Activated naive CD4-positive, alpha-beta T cell treated with anti-CD3 and anti-CD28 coated beads for 36 hours (primary cell): ENCODE results near the gene LRRC1. TPM values are rescaled to one million over a fixed set of nuclear protein-coding genes. Genes with fewer than 3 reads are reported as not detected.

Experiments used
- CTCF ChIA-PET: fragments of 350-600 bp; sonication (Branson Sonifier 250); formaldehyde crosslinking; loops from one replicate; lab custom pipeline; 2021; ENCODE audit warnings: antibody characterized with exemption; lab: Charles Lee
- DNase-seq: peaks from one replicate; pipeline ENCODE4 v3.0.0-alpha.2; 2020
- H3K27ac Mint-ChIP-seq: one replicate; pipeline ENCODE4 v1.8.0; 2021; ENCODE audit warnings: mild to moderate bottlenecking, mixed read lengths
- H3K27me3 Mint-ChIP-seq: one replicate; pipeline ENCODE4 v1.8.0; 2021; ENCODE audit warnings: low read depth, mixed read lengths
- H3K36me3 Mint-ChIP-seq: one replicate; pipeline ENCODE4 v1.8.0; 2021; ENCODE audit warnings: low read depth, mixed read lengths
- H3K4me1 Mint-ChIP-seq: one replicate; pipeline ENCODE4 v1.8.0; 2021; ENCODE audit warnings: low read depth, mixed read lengths
- H3K4me3 Mint-ChIP-seq: one replicate; pipeline ENCODE4 v1.8.0; 2021; ENCODE audit warnings: mild to moderate bottlenecking, moderate library complexity, mixed read lengths
- H3K9me3 Mint-ChIP-seq: one replicate; pipeline ENCODE4 v1.8.0; 2021; ENCODE audit warnings: mixed read lengths
- intact Hi-C: fragments of 100-400 bp; cut with micrococcal nuclease; formaldehyde crosslinking; loops from one replicate; pipeline ENCODE4 v1.15.1; 2023
- total RNA-seq, 2 experiments: library from RNA; stranded (reverse); gene quantifications; one replicate each; pipeline ENCODE4 v1.2.3, GENCODE V29; 2021

The LRRC1 gene
- total RNA-seq, 2 experiments from 2014 or later, result 2.3 to 2.9 TPM

DNA sequence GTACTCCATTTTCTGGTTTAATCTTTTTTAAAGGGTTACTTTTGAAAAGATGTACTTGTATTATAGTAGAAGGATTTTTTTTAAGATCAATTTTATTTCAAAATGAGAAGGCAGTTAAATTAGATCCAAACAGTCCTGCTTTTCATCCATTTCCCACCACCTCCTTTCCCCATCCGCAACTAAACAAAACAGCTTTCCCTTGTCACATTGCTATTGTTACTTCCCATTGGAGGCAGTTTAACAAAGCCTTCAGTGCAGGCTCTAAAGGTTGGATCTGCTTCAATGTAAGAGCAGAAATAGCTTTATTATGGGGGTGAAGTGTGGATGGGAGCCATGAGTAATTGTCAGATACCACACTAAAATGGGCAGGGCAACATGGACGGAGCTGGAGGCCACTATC is 65.7 kb downstream of the LRRC1 start:
- Mint-ChIP-seq H3K4me1 (no peaks in the 10 kb centered on the region), H3K36me3 (no peaks in the 10 kb centered on the region), H3K27me3 (no peaks in the 10 kb centered on the region), H3K9me3 (no peaks in the 10 kb centered on the region), H3K27ac (no peak overlapping the region), H3K4me3 (no peak overlapping the region)
- CTCF ChIA-PET, result no interaction called here
- intact Hi-C loops, result no loop called here
- DNase-seq, result no peak

DNA sequence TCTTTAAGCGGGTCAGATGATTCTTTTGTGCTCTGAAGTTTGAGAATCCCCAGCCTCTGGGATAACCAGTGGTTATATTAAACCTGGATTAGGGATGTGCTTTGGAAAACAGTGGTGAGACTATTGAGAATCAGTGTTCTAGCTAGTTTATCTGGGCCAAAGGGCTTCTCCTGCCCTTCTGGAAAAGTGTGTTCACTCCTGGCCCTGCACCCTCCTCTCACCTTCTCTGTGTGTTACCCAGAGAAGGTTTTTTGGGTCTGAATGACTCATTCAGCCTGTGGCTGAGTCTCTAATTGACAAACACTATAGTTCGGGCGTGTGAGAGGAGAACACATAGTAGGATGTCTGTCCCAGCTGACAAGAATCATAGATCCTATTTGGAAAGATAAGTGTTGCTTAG is 66.7 kb downstream of the LRRC1 start:
- CTCF ChIA-PET, result no interaction called here
- Mint-ChIP-seq H3K36me3 (no peaks in the 10 kb centered on the region), H3K4me1 (no peaks in the 10 kb centered on the region), H3K4me3 (no peak overlapping the region), H3K27me3 (no peaks in the 10 kb centered on the region), H3K27ac (no peak overlapping the region), H3K9me3 (no peaks in the 10 kb centered on the region)
- no peak for DNase-seq
- intact Hi-C loops, result no loop called here

DNA sequence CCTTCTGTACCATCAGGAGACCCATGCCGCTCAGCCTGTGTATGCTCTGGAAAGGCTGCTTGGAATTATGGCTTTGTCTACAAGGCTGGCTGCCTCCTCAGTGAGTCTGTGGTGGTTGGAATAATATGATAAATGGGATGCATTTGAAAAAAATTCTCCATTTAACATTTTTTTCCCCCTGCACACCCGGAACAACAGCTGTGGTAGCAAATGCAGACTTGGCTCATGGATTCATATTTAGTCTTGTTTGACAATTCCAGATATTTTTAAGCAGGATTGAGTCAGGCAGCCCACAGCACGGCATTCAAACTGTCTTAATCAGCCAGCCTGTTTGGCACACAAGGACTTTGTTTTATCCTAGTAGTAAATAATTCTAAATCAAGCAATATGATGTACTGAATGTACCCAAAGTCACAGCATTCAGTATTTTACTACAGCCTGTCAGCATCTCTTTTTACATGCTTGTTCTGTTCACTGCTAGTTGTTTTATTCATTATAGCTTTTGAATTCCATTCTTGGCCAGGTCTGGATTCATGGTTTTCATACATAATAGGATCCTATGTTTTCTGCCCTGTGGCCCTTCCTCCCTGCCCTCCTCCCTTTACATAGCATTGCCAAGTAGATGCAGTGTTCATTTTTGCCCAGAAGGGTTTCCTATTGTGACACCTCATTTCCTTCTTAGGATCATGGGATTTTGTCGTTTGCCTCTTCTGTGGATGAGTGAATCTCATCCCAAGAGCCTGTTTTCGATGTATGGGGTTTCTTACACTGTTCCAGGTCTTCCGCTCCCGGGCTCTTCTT is 68.1 kb downstream of the LRRC1 start:
- no peaks in the 10 kb centered on the region for H3K27me3 Mint-ChIP-seq
- no peak overlapping the region for H3K4me3 Mint-ChIP-seq
- no peak for DNase-seq
- intact Hi-C loops, result no loop called here
- no peaks in the 10 kb centered on the region for H3K4me1 Mint-ChIP-seq
- H3K9me3 Mint-ChIP-seq, result no peaks in the 10 kb centered on the region
- H3K27ac Mint-ChIP-seq, result no peak overlapping the region
- CTCF ChIA-PET, result interaction anchor here (0.6 kb wide), 1 partner anchor 22 kb away, joined by 3 read pairs; no protein-coding TSS in a partner anchor
- H3K36me3 Mint-ChIP-seq, result no peaks in the 10 kb centered on the region

DNA sequence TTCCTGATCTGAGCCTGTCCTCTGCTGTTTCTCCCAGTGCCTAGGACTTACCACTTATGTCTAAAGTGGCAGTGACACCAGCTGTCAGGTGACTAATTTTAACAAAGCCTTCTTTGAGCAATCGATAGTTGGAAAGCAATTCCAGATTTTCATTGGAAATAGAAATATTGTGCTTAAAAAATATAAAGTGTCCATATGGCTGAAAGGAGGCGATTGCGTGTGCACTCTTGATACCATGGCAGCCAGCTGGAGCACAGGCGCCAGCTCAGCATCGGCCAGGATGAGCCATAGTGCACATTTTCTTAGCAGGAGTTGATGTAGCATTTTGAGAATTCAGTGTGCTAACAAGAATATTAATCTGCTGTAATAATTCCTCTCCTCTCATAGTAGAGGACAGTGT is 70.0 kb downstream of the LRRC1 start:
- Mint-ChIP-seq H3K36me3 (no peaks in the 10 kb centered on the region), H3K4me3 (no peak overlapping the region), H3K27ac (no peak overlapping the region), H3K9me3 (no peaks in the 10 kb centered on the region), H3K27me3 (no peaks in the 10 kb centered on the region), H3K4me1 (no peaks in the 10 kb centered on the region)
- intact Hi-C loops, result no loop called here
- CTCF ChIA-PET, result no interaction called here
- DNase-seq, result no peak

DNA sequence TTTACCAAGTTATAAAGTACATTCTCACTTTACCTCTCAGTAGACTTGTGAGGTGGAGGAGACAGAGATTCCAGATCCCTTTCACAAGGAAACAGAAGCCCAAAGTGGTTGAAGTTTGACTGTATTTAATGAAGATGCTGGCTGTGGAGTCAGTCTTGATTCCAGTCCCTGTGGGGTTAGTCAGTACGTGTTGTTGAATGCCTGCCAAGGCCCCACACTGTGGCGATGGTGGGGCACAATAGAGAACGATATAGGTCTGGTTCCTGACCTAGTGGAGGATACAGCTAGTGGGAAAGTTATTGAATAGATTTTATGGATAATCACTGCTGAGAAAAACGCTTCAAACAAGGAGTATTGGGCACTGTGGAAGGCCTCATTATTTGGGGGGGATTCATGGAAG is 71.4 kb downstream of the LRRC1 start:
- CTCF ChIA-PET, result no interaction called here
- no peak overlapping the region for H3K4me3 Mint-ChIP-seq
- H3K4me1 Mint-ChIP-seq, result no peaks in the 10 kb centered on the region
- intact Hi-C loops, result no loop called here
- no peaks in the 10 kb centered on the region for H3K36me3 Mint-ChIP-seq
- no peak overlapping the region for H3K27ac Mint-ChIP-seq
- no peak for DNase-seq
- H3K27me3 Mint-ChIP-seq, result no peaks in the 10 kb centered on the region
- H3K9me3 Mint-ChIP-seq, result no peaks in the 10 kb centered on the region

DNA sequence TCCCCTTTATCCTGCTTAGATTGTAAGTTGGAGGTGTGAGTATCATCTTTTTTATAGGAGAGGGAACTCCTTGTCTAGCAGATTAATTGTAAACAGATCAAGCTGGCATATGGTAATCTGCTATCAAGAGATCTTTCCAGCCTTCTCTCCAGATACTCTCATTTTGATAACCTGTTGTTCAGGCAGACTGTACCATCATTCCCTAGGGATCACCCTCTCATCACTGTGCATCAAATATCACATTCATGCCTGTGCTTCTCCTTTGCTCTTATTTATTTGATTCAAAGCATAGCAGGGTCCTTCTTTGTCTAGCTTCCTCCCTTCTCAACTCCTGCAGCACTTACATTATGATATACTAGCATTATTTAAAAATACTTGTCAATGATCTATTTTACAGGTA is 73.8 kb downstream of the LRRC1 start:
- Mint-ChIP-seq H3K4me3 (no peak overlapping the region), H3K4me1 (no peaks in the 10 kb centered on the region), H3K27me3 (no peaks in the 10 kb centered on the region), H3K36me3 (no peaks in the 10 kb centered on the region), H3K9me3 (no peaks in the 10 kb centered on the region), H3K27ac (no peak overlapping the region)
- no peak for DNase-seq
- intact Hi-C loops, result no loop called here
- CTCF ChIA-PET, result no interaction called here

DNA sequence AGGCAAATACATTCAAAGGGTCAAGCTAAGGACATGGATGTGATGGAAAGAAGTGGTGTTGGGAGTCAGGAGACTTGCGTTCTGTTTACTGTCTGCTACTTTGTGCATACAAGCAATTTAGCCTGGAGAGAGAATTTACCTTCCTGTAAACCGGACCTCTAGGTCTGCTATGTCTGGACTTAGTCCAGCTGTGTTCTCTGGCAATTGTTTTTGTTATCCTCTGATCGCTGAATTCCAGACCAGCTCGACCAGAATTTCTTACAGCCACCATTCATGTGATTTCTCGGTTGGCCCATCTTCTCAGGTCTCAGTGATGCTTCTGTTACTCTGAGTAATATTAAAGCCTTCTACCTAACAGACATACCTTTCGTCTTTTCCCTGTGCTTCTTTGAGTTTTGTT is 75.2 kb downstream of the LRRC1 start:
- DNase-seq, result no peak
- intact Hi-C loops, result no loop called here
- Mint-ChIP-seq H3K9me3 (no peaks in the 10 kb centered on the region), H3K4me3 (no peak overlapping the region), H3K27me3 (no peaks in the 10 kb centered on the region), H3K27ac (no peak overlapping the region), H3K36me3 (no peaks in the 10 kb centered on the region), H3K4me1 (no peaks in the 10 kb centered on the region)
- CTCF ChIA-PET, result no interaction called here

DNA sequence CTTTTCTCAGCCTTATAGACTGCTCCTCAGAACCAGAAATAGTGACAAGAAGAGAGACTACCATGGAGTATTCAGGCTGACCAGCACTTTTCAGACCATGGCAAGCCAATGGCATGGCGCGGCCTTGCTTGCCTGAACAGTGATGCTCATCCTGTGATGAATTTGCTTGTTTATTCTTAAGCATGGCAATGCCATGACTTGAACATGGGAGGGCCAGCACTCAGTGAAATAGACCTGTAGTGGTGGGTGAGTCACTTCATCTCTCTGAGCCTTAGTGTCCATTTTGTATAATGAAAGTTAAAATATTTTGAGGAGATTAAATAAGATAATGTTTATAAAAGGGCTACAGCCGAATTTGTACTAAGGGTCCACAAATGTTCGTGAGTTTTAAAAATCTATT is 79.1 kb downstream of the LRRC1 start:
- CTCF ChIA-PET, result no interaction called here
- no peak overlapping the region for H3K27ac Mint-ChIP-seq
- intact Hi-C loops, result no loop called here
- DNase-seq, result no peak
- H3K36me3 Mint-ChIP-seq, result peaks cover 2% of the 10 kb centered on the region
- H3K9me3 Mint-ChIP-seq, result no peaks in the 10 kb centered on the region
- no peak overlapping the region for H3K4me3 Mint-ChIP-seq
- no peaks in the 10 kb centered on the region for H3K27me3 Mint-ChIP-seq
- no peaks in the 10 kb centered on the region for H3K4me1 Mint-ChIP-seq

DNA sequence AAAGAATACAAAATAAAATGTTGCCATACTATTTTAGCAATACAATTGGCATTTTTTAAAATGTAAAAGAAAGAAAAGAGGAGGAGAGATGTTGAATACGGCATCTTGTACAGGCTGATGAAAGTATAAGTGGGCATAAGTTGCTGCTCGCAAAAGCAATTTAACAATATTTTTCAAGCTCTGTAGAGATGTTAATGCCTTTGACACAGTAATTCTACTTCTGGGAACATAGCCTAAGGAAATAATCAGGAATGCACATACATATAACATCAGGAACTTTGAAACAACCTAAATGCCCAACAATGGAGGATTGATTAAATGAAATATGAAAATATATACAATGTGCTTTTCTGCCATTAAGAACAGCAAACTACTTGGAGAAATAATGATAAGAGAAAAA is 80.2 kb downstream of the LRRC1 start:
- Mint-ChIP-seq H3K4me1 (no peaks in the 10 kb centered on the region), H3K9me3 (no peaks in the 10 kb centered on the region), H3K27me3 (no peaks in the 10 kb centered on the region), H3K4me3 (no peak overlapping the region), H3K36me3 (peaks cover 2% of the 10 kb centered on the region), H3K27ac (no peak overlapping the region)
- intact Hi-C loops, result no loop called here
- DNase-seq, result no peak
- CTCF ChIA-PET, result no interaction called here

DNA sequence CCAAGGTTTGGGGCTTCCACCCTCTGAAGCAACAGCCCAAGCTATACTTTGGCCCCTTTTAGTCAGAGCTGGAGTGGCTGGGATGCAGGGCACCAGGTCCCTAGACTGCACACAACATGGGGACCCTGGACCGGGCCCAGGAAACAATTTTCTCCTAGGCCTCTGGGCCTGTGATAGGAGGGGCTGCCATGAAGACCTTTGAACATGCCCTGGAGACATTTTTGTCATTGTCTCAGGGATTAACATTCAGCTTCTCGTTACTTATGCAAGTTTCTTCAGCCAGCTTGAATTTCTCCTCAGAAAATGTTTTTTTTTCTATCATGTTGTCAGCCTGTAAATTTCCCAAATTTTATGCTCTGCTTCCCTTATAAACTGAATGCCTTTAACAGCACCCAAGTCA is 82.3 kb downstream of the LRRC1 start:
- CTCF ChIA-PET, result no interaction called here
- no peaks in the 10 kb centered on the region for H3K9me3 Mint-ChIP-seq
- no peaks in the 10 kb centered on the region for H3K27me3 Mint-ChIP-seq
- H3K4me3 Mint-ChIP-seq, result no peak overlapping the region
- no peaks in the 10 kb centered on the region for H3K4me1 Mint-ChIP-seq
- intact Hi-C loops, result no loop called here
- peaks cover 2% of the 10 kb centered on the region for H3K36me3 Mint-ChIP-seq
- no peak overlapping the region for H3K27ac Mint-ChIP-seq
- DNase-seq, result no peak

DNA sequence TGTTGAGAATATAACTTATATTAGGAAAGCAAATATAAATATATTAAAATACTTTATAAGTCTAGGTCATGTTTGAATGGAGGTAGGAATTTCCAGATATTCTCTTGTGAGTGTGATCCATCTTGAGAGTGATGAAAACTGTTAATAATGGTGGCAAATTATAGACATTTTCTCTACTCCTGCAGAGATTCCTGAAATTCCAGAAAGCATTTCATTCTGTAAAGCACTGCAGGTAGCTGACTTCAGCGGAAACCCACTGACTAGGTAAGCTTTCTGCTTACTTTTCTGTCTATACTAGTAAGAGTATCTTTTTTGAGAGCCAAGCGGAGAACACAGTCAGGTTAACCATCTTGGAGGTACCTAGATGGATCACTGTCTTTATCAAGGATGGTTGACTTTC is 84.0 kb downstream of the LRRC1 start:
- Mint-ChIP-seq H3K27ac (no peak overlapping the region), H3K4me3 (no peak overlapping the region), H3K27me3 (no peaks in the 10 kb centered on the region), H3K36me3 (peaks cover 2% of the 10 kb centered on the region), H3K9me3 (no peaks in the 10 kb centered on the region), H3K4me1 (no peaks in the 10 kb centered on the region)
- no peak for DNase-seq
- intact Hi-C loops, result no loop called here
- CTCF ChIA-PET, result no interaction called here

DNA sequence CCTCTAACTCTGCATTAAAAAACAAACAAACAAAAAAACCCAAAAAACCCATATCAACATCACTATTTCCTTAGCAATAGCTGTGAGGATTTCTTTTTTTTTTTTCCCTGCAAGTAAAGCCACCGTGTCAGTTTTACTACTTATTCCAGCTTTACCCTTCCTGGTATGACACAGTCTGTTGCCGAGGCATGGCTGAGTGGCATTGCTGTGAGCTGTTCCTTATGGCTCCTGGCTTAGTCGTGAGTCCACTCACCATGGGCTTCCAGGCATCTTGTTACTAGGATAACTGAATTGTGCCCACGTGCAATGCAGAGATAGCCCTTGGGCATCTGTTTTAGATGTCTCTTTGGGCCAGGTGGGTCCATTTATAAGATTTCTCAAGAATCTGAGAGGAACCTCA is 84.8 kb downstream of the LRRC1 start:
- Mint-ChIP-seq H3K27me3 (no peaks in the 10 kb centered on the region), H3K27ac (no peak overlapping the region), H3K9me3 (no peaks in the 10 kb centered on the region), H3K36me3 (peaks cover 2% of the 10 kb centered on the region), H3K4me1 (no peaks in the 10 kb centered on the region), H3K4me3 (no peak overlapping the region)
- CTCF ChIA-PET, result interaction anchor here (0.5 kb wide), 1 partner anchor 673 kb away, joined by 3 read pairs; no protein-coding TSS in a partner anchor
- intact Hi-C loops, result no loop called here
- DNase-seq, result no peak

DNA sequence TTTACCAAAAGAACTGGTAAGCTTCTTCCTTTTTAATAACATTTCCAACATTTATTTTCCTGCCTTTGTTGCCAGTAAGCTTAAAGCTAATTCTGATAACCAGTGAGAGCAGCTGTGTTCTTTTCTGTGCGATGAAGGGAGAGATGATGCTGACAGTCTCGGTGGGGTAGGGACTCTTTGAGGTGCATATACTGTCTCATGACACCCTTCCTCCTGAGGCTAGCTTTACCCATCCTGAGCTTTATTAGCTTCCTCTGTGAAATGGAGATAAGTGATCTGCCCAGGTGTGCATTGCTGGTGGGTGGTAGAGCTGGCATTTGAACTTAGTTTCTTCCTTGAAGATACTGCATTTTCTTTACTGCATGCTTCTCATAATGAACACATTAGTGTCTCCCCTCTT is 92.5 kb downstream of the LRRC1 start:
- CTCF ChIA-PET, result interaction anchor here (0.6 kb wide), 1 partner anchor 89 kb away, joined by 6 read pairs; no protein-coding TSS in a partner anchor

More for the DNA sequence above, 92.5 kb downstream of the LRRC1 start:
- Mint-ChIP-seq H3K36me3 (no peaks in the 10 kb centered on the region), H3K4me3 (no peak overlapping the region), H3K4me1 (no peaks in the 10 kb centered on the region), H3K27ac (no peak overlapping the region), H3K27me3 (no peaks in the 10 kb centered on the region), H3K9me3 (no peaks in the 10 kb centered on the region)
- no peak for DNase-seq
- intact Hi-C loops, result no loop called here
